Spleen (tissue), 7 donors: ENCODE results near the gene RALGAPA1.

Experiments
- POLR2AphosphoS5 ChIP-seq, 3 donors: sonication (generic); formaldehyde crosslinking; IDR thresholded peaks; one replicate each; pipeline ENCODE4 v1.5.1; 2017; ENCODE audit warnings: antibody characterized with exemption in 3 of 3
- TF ChIP-seq, protein P1 (sequence below), 11 experiments: fragments of 200-600 bp in 7 of 11; fragments of 450-650 bp in 4 of 11; sonication (generic) in 4 of 11; IDR thresholded peaks in 8 of 11; conservative IDR thresholded peaks in 3 of 11; 1 replicate in 7 of 11; 2 replicates in 4 of 11; pipeline versions ENCODE4 v1.4.0 to v1.8.0; 2016 to 2021; ENCODE audit warnings: antibody characterized with exemption in 11 of 11, inconsistent platforms in 4 of 11, mild to moderate bottlenecking in 1 of 11
- donor health status: DM: no; HTN: no; CAD: no; lungs with moderate emphysema.
- donor health status: DM: no; HTN: no; CAD: no.
- donor health status: DM: no; HTN: no; CAD: no.

GRCh38 chr14:35631071-35631805, 177.9 kb downstream of the RALGAPA1 start:
- TF ChIP-seq, protein P1, sequence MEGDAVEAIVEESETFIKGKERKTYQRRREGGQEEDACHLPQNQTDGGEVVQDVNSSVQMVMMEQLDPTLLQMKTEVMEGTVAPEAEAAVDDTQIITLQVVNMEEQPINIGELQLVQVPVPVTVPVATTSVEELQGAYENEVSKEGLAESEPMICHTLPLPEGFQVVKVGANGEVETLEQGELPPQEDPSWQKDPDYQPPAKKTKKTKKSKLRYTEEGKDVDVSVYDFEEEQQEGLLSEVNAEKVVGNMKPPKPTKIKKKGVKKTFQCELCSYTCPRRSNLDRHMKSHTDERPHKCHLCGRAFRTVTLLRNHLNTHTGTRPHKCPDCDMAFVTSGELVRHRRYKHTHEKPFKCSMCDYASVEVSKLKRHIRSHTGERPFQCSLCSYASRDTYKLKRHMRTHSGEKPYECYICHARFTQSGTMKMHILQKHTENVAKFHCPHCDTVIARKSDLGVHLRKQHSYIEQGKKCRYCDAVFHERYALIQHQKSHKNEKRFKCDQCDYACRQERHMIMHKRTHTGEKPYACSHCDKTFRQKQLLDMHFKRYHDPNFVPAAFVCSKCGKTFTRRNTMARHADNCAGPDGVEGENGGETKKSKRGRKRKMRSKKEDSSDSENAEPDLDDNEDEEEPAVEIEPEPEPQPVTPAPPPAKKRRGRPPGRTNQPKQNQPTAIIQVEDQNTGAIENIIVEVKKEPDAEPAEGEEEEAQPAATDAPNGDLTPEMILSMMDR (IDR thresholded peaks at IDR 0.05 in 8 of 11, conservative IDR thresholded peaks at IDR 0.05 in 3 of 11): no peak
- no peak for TF ChIP-seq POLR2AphosphoS5 (IDR thresholded peaks at IDR 0.05)
